ENCODE data around the gene SEL1L. TPM values are rescaled to one million over a fixed set of nuclear protein-coding genes. Genes with fewer than 3 reads are reported as not detected.

Gene SEL1L
- total RNA-seq, 1 donor from 2014 or later = 43.1 TPM

DNA sequence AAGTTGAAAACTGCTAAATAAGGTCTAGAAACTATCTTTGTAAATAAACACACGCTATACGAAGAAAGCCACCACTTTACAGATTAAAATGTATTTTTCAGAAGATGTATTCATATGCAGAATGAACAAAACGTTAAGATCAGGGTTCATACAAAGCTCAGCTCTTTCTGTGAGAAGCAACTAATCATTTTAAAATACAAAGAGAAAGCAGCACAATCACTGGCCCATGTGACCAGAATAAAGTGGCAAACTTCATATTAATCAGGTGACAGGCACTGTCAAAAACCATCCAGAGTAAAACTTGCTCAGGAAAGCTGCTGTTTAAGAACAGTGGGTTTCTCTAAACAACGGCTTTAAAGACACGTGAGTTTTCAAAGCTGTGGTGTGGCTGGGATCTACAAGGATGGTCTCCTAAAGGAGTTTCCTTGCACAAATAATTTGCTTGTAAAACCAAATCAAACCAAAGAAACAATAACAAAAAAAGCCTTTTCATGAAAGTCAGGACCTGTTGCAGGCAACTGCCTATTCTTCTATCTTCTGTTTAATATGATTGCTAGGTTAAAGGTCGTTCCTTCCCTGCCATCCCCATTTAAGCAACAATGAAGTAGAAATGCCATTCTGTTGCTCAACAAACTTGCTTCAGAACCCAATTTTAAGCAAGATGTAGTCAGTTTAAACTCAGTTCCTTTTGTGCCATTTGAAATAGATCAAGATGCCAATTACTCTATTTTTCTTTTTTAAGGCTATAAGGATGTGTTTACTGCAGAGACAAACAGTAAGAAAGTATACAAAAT lies 22.3 kb downstream of the SEL1L start:
- H3K4me3 Mint-ChIP-seq (ENCODE audit: unreplicated experiment) = no peak overlapping the region
- TF ChIP-seq, protein P1, sequence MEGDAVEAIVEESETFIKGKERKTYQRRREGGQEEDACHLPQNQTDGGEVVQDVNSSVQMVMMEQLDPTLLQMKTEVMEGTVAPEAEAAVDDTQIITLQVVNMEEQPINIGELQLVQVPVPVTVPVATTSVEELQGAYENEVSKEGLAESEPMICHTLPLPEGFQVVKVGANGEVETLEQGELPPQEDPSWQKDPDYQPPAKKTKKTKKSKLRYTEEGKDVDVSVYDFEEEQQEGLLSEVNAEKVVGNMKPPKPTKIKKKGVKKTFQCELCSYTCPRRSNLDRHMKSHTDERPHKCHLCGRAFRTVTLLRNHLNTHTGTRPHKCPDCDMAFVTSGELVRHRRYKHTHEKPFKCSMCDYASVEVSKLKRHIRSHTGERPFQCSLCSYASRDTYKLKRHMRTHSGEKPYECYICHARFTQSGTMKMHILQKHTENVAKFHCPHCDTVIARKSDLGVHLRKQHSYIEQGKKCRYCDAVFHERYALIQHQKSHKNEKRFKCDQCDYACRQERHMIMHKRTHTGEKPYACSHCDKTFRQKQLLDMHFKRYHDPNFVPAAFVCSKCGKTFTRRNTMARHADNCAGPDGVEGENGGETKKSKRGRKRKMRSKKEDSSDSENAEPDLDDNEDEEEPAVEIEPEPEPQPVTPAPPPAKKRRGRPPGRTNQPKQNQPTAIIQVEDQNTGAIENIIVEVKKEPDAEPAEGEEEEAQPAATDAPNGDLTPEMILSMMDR (IDR thresholded peaks at IDR 0.05; ENCODE audit: partially characterized antibody, unreplicated experiment) = no peak
- peaks cover 26% of the 10 kb centered on the region for H3K36me3 Mint-ChIP-seq (ENCODE audit: unreplicated experiment)
- peaks cover 21% of the 10 kb centered on the region for H3K4me1 Mint-ChIP-seq (ENCODE audit: low read depth, unreplicated experiment)
- no peak for DNase-seq
- H3K9me3 Mint-ChIP-seq (ENCODE audit: unreplicated experiment) = no peaks in the 10 kb centered on the region
- no peak overlapping the region for H3K27ac Mint-ChIP-seq (ENCODE audit: unreplicated experiment)
- no peaks in the 10 kb centered on the region for H3K27me3 Mint-ChIP-seq (ENCODE audit: unreplicated experiment)

DNA sequence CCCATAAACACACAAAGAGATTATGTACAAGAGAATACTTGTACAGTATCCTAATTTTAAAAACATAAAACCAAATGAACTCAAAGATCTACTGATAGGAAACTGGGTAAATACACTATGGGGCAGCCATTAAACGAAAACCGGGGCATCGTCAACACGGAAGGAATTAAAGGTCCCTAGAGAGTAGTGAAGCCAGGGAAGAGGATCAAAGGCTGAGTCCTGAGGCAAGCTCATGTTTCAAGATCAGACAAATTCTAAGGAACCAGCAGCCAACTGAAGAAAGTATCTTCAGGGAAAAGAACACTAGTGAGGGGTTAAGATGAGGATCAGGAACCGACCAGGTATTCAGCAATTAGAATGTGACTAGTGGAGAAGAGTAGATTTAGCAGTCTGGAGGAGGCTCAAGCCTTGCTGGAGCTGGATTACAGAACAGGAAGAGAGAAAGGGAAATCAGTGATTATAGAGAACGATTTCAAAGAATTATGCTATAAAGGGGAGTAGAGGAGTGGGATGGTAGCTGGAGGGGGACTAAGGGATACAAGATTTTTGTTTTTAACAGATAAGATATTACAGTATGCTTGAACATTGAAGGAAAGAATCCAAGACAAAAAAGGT lies 23.7 kb downstream of the SEL1L start:
- DNase-seq = no peak
- TF ChIP-seq, protein P1 (IDR thresholded peaks at IDR 0.05; ENCODE audit: partially characterized antibody, unreplicated experiment) = no peak
- Mint-ChIP-seq H3K27me3 (ENCODE audit: unreplicated experiment) (no peaks in the 10 kb centered on the region), H3K27ac (ENCODE audit: unreplicated experiment) (peak overlapping the region; percentile 91), H3K9me3 (ENCODE audit: unreplicated experiment) (no peaks in the 10 kb centered on the region), H3K4me1 (ENCODE audit: low read depth, unreplicated experiment) (peaks cover 21% of the 10 kb centered on the region), H3K36me3 (ENCODE audit: unreplicated experiment) (peaks cover 20% of the 10 kb centered on the region), H3K4me3 (ENCODE audit: unreplicated experiment) (peak overlapping the region; percentile 71)

DNA sequence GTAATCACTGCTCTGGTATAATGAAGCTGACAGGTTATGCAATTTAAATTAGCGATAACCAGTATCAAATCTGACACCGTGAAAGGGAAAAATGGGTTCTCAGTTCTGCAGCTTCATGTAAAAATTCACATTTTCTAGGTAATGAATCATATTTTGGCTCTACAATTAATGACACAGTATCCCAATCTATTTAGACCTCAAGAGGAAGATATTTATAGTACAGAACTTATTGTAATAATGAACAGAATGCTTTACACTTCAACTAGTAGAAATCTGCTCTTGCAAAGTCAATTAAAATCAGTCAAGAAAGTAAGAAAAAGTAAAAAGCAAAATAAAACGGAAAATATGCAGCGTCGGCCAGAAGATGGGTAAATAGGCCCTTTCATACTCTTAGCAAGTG lies 24.3 kb downstream of the SEL1L start:
- peaks cover 17% of the 10 kb centered on the region for H3K36me3 Mint-ChIP-seq (ENCODE audit: unreplicated experiment)
- TF ChIP-seq, protein P1 (IDR thresholded peaks at IDR 0.05; ENCODE audit: partially characterized antibody, unreplicated experiment) = no peak

DNA sequence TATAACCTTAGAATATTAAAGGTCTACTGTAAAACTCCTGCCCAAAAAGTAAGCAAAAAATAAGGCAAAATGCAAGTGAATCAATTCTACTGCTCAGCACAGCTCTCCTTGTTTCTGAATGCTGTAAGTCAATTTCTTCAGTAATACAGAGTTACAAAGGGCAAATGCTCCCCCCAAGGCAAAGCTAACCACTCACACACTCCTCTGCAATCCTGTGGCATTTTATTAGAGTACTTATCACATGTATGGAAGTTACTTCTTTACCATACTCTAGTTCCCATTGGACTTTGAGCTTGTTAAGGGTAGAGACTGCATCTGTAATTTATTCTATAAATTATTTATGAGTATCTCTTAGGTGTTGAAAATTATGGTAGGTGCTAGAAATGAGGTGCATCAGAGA lies 27.2 kb downstream of the SEL1L start:
- Mint-ChIP-seq H3K27me3 (ENCODE audit: unreplicated experiment) (no peaks in the 10 kb centered on the region), H3K27ac (ENCODE audit: unreplicated experiment) (no peak overlapping the region), H3K36me3 (ENCODE audit: unreplicated experiment) (peaks cover 11% of the 10 kb centered on the region), H3K4me1 (ENCODE audit: low read depth, unreplicated experiment) (peaks cover 21% of the 10 kb centered on the region), H3K4me3 (ENCODE audit: unreplicated experiment) (no peak overlapping the region), H3K9me3 (ENCODE audit: unreplicated experiment) (no peaks in the 10 kb centered on the region)
- DNase-seq = no peak
- TF ChIP-seq, protein P1 (IDR thresholded peaks at IDR 0.05; ENCODE audit: partially characterized antibody, unreplicated experiment) = no peak

More for the DNA sequence above, 24.3 kb downstream of the SEL1L start:
- peaks cover 21% of the 10 kb centered on the region for H3K4me1 Mint-ChIP-seq (ENCODE audit: low read depth, unreplicated experiment)
- peak overlapping the region; percentile 49 for H3K27ac Mint-ChIP-seq (ENCODE audit: unreplicated experiment)
- no peaks in the 10 kb centered on the region for H3K27me3 Mint-ChIP-seq (ENCODE audit: unreplicated experiment)
- H3K4me3 Mint-ChIP-seq (ENCODE audit: unreplicated experiment) = peak overlapping the region; percentile 71
- H3K9me3 Mint-ChIP-seq (ENCODE audit: unreplicated experiment) = no peaks in the 10 kb centered on the region
- DNase-seq = no peak

DNA sequence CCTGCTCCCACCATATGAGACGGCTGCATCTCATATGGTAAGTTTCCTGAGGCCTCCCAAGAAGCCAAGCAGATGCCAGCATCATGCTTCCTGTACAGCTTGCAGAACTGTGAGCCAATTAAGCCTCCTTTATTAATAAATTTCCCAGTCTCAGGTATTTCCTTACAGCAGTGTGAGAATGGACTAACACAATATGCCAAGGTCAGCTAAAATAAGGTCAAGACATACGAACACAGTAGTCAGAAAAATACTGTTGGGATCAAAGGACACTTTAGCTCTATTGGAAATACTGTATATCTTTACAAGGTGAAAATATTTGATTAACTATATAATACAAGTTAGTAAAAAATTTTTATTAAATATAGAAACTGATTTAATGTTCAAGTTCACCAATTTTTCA lies 28.8 kb downstream of the SEL1L start:
- H3K9me3 Mint-ChIP-seq (ENCODE audit: unreplicated experiment) = no peaks in the 10 kb centered on the region
- H3K36me3 Mint-ChIP-seq (ENCODE audit: unreplicated experiment) = peaks cover 11% of the 10 kb centered on the region
- no peak overlapping the region for H3K4me3 Mint-ChIP-seq (ENCODE audit: unreplicated experiment)
- no peak for DNase-seq
- no peaks in the 10 kb centered on the region for H3K27me3 Mint-ChIP-seq (ENCODE audit: unreplicated experiment)
- peaks cover 18% of the 10 kb centered on the region for H3K4me1 Mint-ChIP-seq (ENCODE audit: low read depth, unreplicated experiment)
- no peak overlapping the region for H3K27ac Mint-ChIP-seq (ENCODE audit: unreplicated experiment)
- TF ChIP-seq, protein P1 (IDR thresholded peaks at IDR 0.05; ENCODE audit: partially characterized antibody, unreplicated experiment) = no peak

Measured in glutamatergic neuron (in vitro differentiated cells).